Activated T-helper 1 cell treated with anti-CD3 and anti-CD28 coated beads, Interleukin-12 subunit alpha, Interleukin-12 subunit beta, Interleukin-2, Interleukin-4 antibody, amounts not matched to agents 30 ng/mL and 10 ng/mL and 1 ng/mL, durations not matched to agents 14 hours and 24 hours and 36 hours (primary cell): ENCODE data around the gene SMYD2. TPM values are rescaled to one million over a fixed set of nuclear protein-coding genes. Genes with fewer than 3 reads are reported as not detected.
A peak's percentile ranks its signal among the peaks of the same experiment; 100 is the strongest.

Experiments
- DNase-seq: peaks from one replicate; pipeline ENCODE4 v3.0.0; 2021; ENCODE audit warnings: low spot score
- H3K27ac Mint-ChIP-seq: one replicate; pipeline ENCODE4 v1.8.0; 2021; ENCODE audit warnings: mild to moderate bottlenecking, mixed read lengths
- H3K27me3 Mint-ChIP-seq: one replicate; pipeline ENCODE4 v1.8.0; 2022; ENCODE audit warnings: mild to moderate bottlenecking, moderate library complexity, mixed read lengths; ENCODE audit not compliant: insufficient read depth
- H3K36me3 Mint-ChIP-seq: one replicate; pipeline ENCODE4 v1.8.0; 2021; ENCODE audit warnings: low read depth, mixed read lengths
- H3K4me1 Mint-ChIP-seq: one replicate; pipeline ENCODE4 v1.8.0; 2021; ENCODE audit warnings: low read depth, mixed read lengths
- H3K4me3 Mint-ChIP-seq: one replicate; pipeline ENCODE4 v1.8.0; 2021; ENCODE audit warnings: mild to moderate bottlenecking, moderate library complexity, mixed read lengths
- H3K9me3 Mint-ChIP-seq: one replicate; pipeline ENCODE4 v1.8.0; 2021; ENCODE audit warnings: mixed read lengths
- intact Hi-C: fragments of 100-400 bp; cut with micrococcal nuclease; formaldehyde crosslinking; loops from one replicate; pipeline ENCODE4 v1.15.1; 2024
- total RNA-seq: library from RNA; stranded (reverse); gene quantifications from 2 replicates; pipeline ENCODE4 v1.2.3, GENCODE V29; 2022

Gene SMYD2
- total RNA-seq, 1 donor from 2014 or later, result 25.7 TPM

DNA sequence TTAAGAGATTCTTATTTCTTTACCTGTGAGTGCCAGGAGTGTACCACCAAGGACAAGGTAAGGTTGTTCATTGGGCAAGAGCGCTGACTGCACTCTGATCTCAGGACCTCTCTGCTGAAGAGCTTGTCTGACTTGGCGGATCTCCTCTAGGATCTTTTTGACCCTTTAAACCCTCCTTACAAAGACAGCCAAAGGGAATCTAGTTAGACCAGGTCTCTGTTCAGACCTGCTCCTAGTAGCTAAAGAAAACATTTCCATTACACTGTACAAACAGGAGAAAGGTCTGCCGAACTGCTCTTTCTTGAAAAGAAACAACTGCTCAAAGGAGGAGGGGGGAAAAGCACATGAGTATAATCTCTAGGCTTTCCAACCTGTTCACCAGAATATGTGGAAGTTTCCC is 49.3 kb downstream of the SMYD2 start:
- H3K4me1 Mint-ChIP-seq, result peaks cover 20% of the 10 kb centered on the region
- intact Hi-C loops, result loop anchor here (5.0 kb wide), 1 partner anchor 48 kb away; the partner anchor contains the start of gene SMYD2
- H3K9me3 Mint-ChIP-seq, result no peaks in the 10 kb centered on the region
- H3K27ac Mint-ChIP-seq, result no peak overlapping the region
- H3K4me3 Mint-ChIP-seq, result no peak overlapping the region
- DNase-seq, result no peak
- no peaks in the 10 kb centered on the region for H3K27me3 Mint-ChIP-seq
- H3K36me3 Mint-ChIP-seq, result peaks cover 9% of the 10 kb centered on the region

DNA sequence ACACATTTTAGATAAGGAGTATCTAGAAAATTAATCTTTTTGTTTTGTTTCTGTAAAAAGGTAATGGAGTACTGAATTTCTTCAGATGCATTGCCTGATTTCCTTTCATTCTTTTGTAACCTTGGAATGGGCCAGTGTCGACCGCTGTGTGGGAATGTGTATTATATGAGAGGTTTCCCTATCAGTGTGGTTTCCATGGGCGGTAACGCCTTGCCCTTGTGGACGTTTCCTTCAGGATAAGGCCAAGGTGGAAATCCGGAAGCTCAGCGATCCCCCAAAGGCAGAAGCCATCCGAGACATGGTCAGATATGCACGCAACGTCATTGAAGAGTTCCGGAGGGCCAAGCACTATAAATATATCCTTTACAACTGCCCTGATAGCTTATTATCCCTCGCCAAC is 49.8 kb downstream of the SMYD2 start:
- no peaks in the 10 kb centered on the region for H3K9me3 Mint-ChIP-seq
- intact Hi-C loops, result loop anchor here (5.0 kb wide), 1 partner anchor 48 kb away; the partner anchor contains the start of gene SMYD2
- H3K4me3 Mint-ChIP-seq, result no peak overlapping the region
- H3K27ac Mint-ChIP-seq, result no peak overlapping the region
- peaks cover 5% of the 10 kb centered on the region for H3K36me3 Mint-ChIP-seq
- H3K27me3 Mint-ChIP-seq, result no peaks in the 10 kb centered on the region
- peaks cover 23% of the 10 kb centered on the region for H3K4me1 Mint-ChIP-seq
- no peak for DNase-seq

DNA sequence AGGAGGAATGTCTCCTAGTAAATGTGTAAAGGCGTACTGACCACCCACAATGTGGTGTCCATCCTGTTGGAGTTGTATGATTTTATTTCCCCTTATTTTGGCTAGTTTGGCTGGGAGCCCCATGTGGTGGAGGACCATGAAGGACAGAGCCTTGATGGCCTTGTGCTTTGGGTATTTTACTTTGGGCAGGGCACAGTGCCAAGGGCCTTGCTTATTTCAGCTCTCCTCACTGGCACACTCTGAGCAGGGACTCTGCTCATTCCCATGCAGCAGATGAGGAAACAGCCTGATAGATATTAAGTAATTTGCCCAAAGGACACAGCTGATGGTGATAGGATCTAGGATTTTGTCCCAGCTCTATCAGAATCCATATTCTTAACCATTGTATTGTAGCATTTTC is 50.2 kb downstream of the SMYD2 start:
- H3K27ac Mint-ChIP-seq, result no peak overlapping the region
- intact Hi-C loops, result loop anchor here (5.0 kb wide), 1 partner anchor 49 kb away; the partner anchor contains the start of gene SMYD2
- no peak for DNase-seq
- peaks cover 23% of the 10 kb centered on the region for H3K4me1 Mint-ChIP-seq
- H3K4me3 Mint-ChIP-seq, result no peak overlapping the region
- no peaks in the 10 kb centered on the region for H3K9me3 Mint-ChIP-seq
- H3K27me3 Mint-ChIP-seq, result no peaks in the 10 kb centered on the region
- H3K36me3 Mint-ChIP-seq, result peaks cover 5% of the 10 kb centered on the region

DNA sequence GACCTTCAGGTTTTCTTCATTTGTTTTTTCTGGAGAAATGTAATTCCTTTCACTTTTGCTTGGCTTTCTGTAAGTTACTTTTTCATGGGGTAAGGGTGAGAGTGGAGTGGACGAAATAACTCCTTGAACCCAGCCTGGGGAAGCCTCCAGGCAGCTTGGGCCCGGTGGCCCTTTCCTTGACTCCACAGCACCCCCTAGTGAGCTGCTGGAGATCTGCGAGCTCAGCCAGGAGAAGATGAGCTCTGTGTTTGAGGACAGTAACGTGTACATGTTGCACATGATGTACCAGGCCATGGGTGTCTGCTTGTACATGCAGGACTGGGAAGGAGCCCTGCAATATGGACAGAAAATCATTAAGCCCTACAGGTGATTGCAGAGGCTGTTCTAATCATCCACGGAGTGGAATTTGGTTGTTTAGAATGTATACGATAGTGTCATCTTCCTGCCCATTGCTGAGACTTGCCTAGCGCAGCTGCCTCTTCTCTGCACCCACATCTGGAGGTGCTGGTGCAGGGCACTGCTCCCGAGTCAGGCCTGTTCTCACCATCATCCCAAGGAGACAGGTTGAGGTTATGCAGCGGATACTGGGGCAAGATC is 51.0 kb downstream of the SMYD2 start:
- peaks cover 29% of the 10 kb centered on the region for H3K4me1 Mint-ChIP-seq
- H3K36me3 Mint-ChIP-seq, result peaks cover 7% of the 10 kb centered on the region

DNA sequence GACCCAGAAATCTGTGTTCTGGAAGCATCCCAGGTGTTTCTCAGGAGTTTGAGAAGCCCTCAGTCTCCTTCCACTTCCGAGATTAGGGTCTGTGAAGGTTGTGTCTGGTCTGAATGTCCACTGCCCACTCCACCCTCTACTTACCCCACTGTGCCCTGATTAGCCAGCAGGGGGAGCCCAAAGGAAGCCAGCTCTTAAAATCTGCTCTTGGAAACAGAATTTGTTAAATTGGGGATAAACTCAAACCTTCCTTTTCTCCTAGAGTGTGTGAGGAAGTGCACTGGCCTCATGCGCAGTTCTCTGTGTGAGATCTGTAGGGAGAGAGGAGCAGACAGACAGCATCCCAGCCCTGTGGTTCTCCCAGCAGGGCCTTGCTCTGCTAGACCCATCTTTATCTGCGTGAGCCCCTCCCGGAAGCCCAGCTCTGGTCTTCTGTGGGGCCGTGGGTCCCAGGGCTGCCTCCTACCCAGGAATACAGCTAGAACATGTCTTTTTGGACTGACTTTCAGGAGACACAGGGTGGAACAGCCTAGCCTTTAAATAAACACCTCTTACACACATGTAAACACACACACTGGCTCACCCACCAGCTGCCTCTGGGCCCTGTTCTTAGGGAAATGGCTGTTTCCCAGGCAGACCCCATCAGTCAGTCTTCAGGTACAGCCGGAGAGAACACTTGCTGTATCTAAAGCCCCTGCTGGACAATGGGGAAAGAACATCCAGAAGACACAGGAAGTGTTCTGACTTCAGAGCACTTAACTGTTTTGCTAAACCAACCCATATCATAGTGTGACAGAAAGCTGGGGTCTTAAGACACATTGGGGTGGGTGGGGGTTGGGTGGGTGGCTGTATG is 52.2 kb downstream of the SMYD2 start:
- no peaks in the 10 kb centered on the region for H3K27me3 Mint-ChIP-seq
- H3K4me3 Mint-ChIP-seq, result no peak overlapping the region
- H3K4me1 Mint-ChIP-seq, result peaks cover 34% of the 10 kb centered on the region
- H3K36me3 Mint-ChIP-seq, result peaks cover 12% of the 10 kb centered on the region
- peak; percentile 5 for DNase-seq
- intact Hi-C loops, result loop anchor here (1.0 to 5.0 kb wide), 6 partner anchors 51 to 1194 kb away; partner anchors contain the start of genes CENPF and SMYD2
- H3K9me3 Mint-ChIP-seq, result no peaks in the 10 kb centered on the region
- peak overlapping the region; percentile 62 for H3K27ac Mint-ChIP-seq

More for the DNA sequence above, 51.0 kb downstream of the SMYD2 start:
- Mint-ChIP-seq H3K4me3 (no peak overlapping the region), H3K27ac (no peak overlapping the region), H3K27me3 (no peaks in the 10 kb centered on the region), H3K9me3 (no peaks in the 10 kb centered on the region)
- DNase-seq, result peak; percentile 30
- intact Hi-C loops, result loop anchor here (2.0 to 5.0 kb wide), 4 partner anchors 50 to 1195 kb away; partner anchors contain the start of gene SMYD2

DNA sequence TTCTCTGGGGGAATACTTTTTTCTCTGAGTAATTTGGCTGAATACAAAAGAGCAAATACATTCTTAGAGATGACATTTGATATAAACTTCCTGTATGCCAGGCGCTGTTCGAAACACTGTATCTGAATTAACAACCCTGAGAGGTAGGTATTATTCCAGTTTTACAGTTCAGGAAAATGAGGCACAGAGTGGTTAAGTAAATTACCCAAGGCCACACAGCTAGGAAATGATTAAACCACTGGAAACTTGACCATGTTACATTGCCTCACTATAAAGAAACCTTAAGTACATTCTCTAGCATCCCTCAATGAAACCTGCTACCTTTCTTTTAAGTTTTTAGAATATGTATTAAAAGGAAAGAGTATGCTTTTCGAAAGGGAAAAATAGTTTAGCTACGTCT is 54.6 kb downstream of the SMYD2 start:
- H3K4me1 Mint-ChIP-seq, result peaks cover 34% of the 10 kb centered on the region
- intact Hi-C loops, result no loop called here
- H3K36me3 Mint-ChIP-seq, result peaks cover 10% of the 10 kb centered on the region
- H3K27me3 Mint-ChIP-seq, result no peaks in the 10 kb centered on the region
- no peak overlapping the region for H3K27ac Mint-ChIP-seq
- no peaks in the 10 kb centered on the region for H3K9me3 Mint-ChIP-seq
- no peak overlapping the region for H3K4me3 Mint-ChIP-seq
- DNase-seq, result no peak

DNA sequence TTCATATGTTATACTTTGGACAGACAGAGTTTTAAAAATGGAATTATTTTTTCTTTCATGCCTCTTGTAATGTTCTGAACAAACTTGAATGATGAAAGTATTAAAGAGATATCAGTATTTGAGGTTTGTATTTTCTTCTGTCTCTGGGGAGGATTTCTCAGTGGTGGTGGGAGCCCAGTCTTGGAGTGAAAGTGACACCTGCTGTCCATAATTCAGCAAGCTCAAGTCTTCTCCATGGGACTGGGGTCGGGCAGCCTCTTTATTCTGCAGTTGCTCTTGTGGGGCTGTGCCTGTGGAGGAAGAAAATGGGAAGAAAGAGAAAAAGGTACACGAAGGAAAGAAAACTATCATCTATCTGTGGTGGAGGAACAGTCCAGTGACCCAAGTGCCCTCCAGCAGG is 56.1 kb downstream of the SMYD2 start:
- intact Hi-C loops, result no loop called here
- Mint-ChIP-seq H3K27ac (no peak overlapping the region), H3K27me3 (no peaks in the 10 kb centered on the region), H3K36me3 (peaks cover 9% of the 10 kb centered on the region), H3K4me3 (no peak overlapping the region), H3K9me3 (no peaks in the 10 kb centered on the region), H3K4me1 (peaks cover 29% of the 10 kb centered on the region)
- no peak for DNase-seq

DNA sequence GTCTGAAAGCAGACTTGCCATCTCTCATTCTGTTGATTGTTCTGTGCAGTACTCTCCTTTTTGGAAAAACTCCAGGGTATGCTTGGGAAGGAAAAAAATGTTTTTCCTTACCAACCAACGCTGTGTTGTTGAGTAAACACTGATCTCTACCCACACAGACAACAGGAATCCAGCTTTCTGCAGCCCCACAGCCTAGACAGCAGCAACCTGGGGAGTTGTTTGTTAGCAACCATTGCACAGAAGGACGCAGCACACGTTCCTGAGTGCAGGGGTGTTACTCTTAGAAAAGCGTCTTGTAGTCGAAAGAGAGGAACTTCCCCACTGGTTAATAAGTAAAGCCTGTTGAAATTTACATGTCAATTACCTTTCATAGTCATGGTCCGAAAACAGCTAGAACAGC is 56.6 kb downstream of the SMYD2 start:
- peaks cover 13% of the 10 kb centered on the region for H3K36me3 Mint-ChIP-seq
- DNase-seq, result no peak
- no peak overlapping the region for H3K4me3 Mint-ChIP-seq
- no peaks in the 10 kb centered on the region for H3K27me3 Mint-ChIP-seq
- intact Hi-C loops, result no loop called here
- H3K4me1 Mint-ChIP-seq, result peaks cover 29% of the 10 kb centered on the region
- no peaks in the 10 kb centered on the region for H3K9me3 Mint-ChIP-seq
- H3K27ac Mint-ChIP-seq, result no peak overlapping the region

DNA sequence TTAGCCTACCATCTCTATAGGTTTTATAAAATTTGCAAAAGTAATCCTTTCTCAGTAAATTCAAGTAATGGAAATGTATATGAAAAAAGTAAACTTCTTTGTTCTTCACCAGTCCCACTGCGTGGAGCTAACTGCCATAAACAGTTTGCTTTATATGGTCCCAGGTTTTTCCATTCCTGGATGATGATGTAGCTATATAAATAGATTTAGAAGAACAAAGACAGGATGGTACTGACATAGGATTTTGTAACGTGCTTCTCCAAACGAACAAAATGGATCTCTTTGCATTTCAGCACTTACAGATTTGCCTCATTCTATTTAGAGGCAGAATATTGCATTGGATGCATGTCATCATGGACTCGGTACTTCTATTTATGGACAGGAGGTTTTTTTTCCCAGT is 57.3 kb downstream of the SMYD2 start:
- no peak overlapping the region for H3K4me3 Mint-ChIP-seq
- peaks cover 26% of the 10 kb centered on the region for H3K4me1 Mint-ChIP-seq
- H3K27me3 Mint-ChIP-seq, result no peaks in the 10 kb centered on the region
- peaks cover 13% of the 10 kb centered on the region for H3K36me3 Mint-ChIP-seq
- intact Hi-C loops, result no loop called here
- DNase-seq, result no peak
- H3K27ac Mint-ChIP-seq, result no peak overlapping the region
- no peaks in the 10 kb centered on the region for H3K9me3 Mint-ChIP-seq

DNA sequence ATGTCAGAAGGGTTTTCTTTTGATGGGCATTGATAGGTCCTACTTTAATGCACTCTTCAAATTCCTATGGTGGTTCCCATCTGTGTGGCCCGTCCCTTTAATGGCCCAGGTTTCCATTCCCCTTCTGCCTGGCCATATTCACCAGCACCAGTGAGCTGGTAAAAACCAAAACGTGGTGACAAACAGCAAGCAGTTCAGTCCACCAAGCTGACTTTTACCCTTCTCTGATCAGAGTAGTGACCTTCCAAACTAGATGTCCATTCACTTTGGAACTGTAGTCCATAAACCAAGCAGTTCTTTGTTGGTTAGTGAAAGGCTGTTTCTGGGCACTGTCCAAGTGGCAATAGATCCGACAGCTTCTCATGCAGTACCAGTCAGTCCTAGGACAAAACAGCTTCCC is 60.5 kb downstream of the SMYD2 start:
- Mint-ChIP-seq H3K27ac (no peak overlapping the region), H3K4me1 (peaks cover 9% of the 10 kb centered on the region), H3K36me3 (peaks cover 25% of the 10 kb centered on the region), H3K27me3 (no peaks in the 10 kb centered on the region), H3K9me3 (peaks cover 13% of the 10 kb centered on the region), H3K4me3 (no peak overlapping the region)
- DNase-seq, result no peak
- intact Hi-C loops, result no loop called here

DNA sequence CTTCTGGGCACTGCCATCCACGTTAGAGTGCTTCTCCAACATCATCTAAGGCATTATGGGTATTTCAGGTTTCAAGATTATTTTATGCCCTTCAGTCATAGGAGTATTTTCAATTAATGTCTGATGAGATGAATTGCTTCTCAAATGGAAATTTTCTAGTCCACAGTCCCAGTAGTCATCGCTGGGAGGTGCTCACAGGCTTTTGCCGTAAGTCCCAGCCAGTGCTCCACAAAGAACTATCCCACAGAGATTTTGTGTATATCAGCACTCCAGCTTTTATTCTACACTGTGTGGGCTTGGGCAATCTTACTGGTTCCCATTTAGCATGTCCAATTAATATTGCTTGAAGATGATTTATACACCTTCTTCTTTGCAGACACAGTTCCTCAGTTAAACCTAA is 61.0 kb downstream of the SMYD2 start:
- Mint-ChIP-seq H3K4me1 (peaks cover 5% of the 10 kb centered on the region), H3K27me3 (no peaks in the 10 kb centered on the region), H3K27ac (no peak overlapping the region), H3K36me3 (peaks cover 24% of the 10 kb centered on the region), H3K9me3 (peaks cover 13% of the 10 kb centered on the region), H3K4me3 (no peak overlapping the region)
- intact Hi-C loops, result no loop called here
- no peak for DNase-seq

DNA sequence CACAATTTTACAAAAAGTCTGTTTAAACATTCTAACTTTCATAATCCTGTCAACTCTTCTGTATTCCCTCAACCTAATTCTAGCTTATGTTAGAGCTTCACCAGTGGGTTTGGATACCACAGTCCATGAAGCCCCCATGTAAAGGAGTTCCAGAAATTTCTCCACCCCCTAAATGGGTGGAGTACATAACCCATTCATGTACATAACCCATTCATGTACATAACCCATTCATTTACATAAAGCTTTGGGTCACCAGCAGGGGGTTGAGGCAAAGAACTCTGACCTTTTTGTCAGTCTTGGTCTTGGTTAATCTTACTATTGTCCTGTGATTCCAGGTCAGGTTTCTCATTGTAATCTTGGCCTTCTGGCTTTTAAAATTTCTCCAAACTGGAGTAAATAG is 61.6 kb downstream of the SMYD2 start:
- intact Hi-C loops, result no loop called here
- Mint-ChIP-seq H3K36me3 (peaks cover 19% of the 10 kb centered on the region), H3K27ac (no peak overlapping the region), H3K9me3 (peaks cover 13% of the 10 kb centered on the region), H3K27me3 (no peaks in the 10 kb centered on the region), H3K4me1 (no peaks in the 10 kb centered on the region), H3K4me3 (no peak overlapping the region)
- DNase-seq, result no peak

DNA sequence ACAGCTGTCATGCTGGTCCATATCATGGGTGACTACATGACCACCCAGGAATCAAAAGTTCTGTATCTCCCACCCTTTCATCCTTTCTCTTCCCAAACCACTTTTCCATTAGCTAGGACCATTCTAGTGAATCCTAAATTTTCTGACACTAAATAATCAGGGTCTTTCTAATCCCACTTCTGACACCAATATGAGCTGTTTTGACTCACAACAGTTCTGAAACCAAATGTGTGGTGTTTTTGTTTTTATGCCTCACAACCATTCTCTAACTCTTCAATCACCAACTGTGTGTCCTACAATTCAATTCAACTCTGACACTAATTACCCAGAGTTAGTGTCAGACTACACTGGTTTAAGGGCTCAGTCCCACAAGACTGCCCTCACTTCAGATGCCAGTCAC is 63.9 kb downstream of the SMYD2 start:
- Mint-ChIP-seq H3K36me3 (peaks cover 19% of the 10 kb centered on the region), H3K27ac (no peak overlapping the region), H3K27me3 (no peaks in the 10 kb centered on the region), H3K4me1 (no peaks in the 10 kb centered on the region), H3K9me3 (peaks cover 13% of the 10 kb centered on the region), H3K4me3 (no peak overlapping the region)
- intact Hi-C loops, result no loop called here
- DNase-seq, result no peak
